Forelimb muscle (tissue), 1 donor: ENCODE measurements around the gene BEX3. TPM values are rescaled to one million over a fixed set of nuclear protein-coding genes. Genes with fewer than 3 reads are reported as not detected.

Source experiments
- DNase-seq: peaks from one replicate; pipeline ENCODE4 v3.0.0-alpha.2; 2013; ENCODE audit warnings: low read depth
- polyA plus RNA-seq: library from polyadenylated mRNA; unstranded; fragments of 120-200 nt; gene quantifications from one replicate; pipeline ENCODE4 v1.2.1, GENCODE V29; 2013; ENCODE audit not compliant: insufficient read length

The BEX3 gene
- polyA plus RNA-seq, 1 donor: 127 TPM

DNA sequence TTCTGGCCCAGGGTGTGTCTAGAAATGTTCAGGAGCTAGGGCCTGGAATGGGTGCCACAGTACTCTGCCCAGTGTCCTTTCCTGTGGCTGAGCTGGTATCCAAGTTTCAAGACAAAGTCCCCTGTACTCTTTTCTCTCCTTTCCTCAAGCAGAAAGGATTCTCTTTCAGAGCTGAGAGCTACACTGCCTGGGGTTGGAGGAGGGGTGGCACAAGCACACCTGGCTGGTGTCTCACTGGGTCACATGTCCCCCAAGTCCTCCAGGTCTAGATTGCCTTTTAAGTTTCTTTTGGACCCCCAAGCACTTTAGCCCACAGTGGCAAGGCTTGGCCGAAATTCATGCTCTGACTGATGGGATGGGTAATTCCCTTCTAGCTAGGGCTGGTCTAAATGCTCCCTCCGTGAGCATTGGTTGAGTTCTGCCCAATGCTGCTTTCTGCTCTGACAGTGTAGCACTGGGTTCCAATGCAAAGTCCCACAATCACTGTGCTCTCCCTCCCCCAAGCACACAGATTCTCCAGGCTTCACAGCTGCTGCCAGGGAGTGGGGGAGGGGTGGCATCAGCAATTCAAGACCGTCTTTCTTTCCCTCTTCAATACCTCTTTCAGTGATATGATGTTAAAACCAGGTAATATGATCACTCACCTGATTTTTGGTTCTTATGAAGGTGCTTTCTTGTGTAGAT, 47.8 kb downstream of the BEX3 start:
- no peak for DNase-seq

Other genes starting within 250 kb of the BEX3 start
- 29.0 TPM for gene BEX4, start 161.4 kb upstream of the BEX3 start, polyA plus RNA-seq
- gene TCEAL8, start 121.4 kb upstream of the BEX3 start, polyA plus RNA-seq: 98.0 TPM
- gene TCEAL5, start 99.8 kb upstream of the BEX3 start, polyA plus RNA-seq: 3.4 TPM
- gene BEX2, start 65.5 kb upstream of the BEX3 start, polyA plus RNA-seq: 41.2 TPM
- gene TCEAL7, start 46.3 kb upstream of the BEX3 start, polyA plus RNA-seq: 447 TPM
- 131 TPM for gene TCEAL9, start 20.0 kb upstream of the BEX3 start, polyA plus RNA-seq
- gene RAB40A, start 143.0 kb downstream of the BEX3 start, polyA plus RNA-seq: 1.1 TPM
- gene TCEAL4, start 209.0 kb downstream of the BEX3 start, polyA plus RNA-seq: 78.0 TPM
- 9.4 TPM for gene TCEAL3, start 231.4 kb downstream of the BEX3 start, polyA plus RNA-seq